Rectal smooth muscle tissue (tissue), 1 donor: Measurements from ENCODE around the gene PXK.
"Not testable (repeated sequence)": the region's sequence is repeated elsewhere in the genome, so short reads cannot be mapped to it uniquely, and the experiment has no call there.

Experiments
- H3K27ac ChIP-seq: one replicate; pipeline ENCODE4 v1.7.0; 2013; ENCODE audit warnings: low read depth, low read length, inconsistent platforms
- H3K27me3 ChIP-seq: one replicate; pipeline ENCODE4 v1.7.0; 2013; ENCODE audit warnings: low read length; ENCODE audit not compliant: control insufficient read depth, insufficient read depth
- H3K36me3 ChIP-seq: one replicate; pipeline ENCODE4 v1.7.0; 2013; ENCODE audit warnings: low read length; ENCODE audit not compliant: control insufficient read depth, insufficient read depth
- H3K4me1 ChIP-seq: one replicate; pipeline ENCODE4 v1.7.0; 2013; ENCODE audit warnings: low read length; ENCODE audit not compliant: control insufficient read depth, insufficient read depth
- H3K4me3 ChIP-seq: one replicate; pipeline ENCODE4 v1.7.0; 2013; ENCODE audit warnings: low read length
- H3K9ac ChIP-seq: one replicate; pipeline ENCODE4 v1.7.0; 2013; ENCODE audit warnings: low read length

PXK gene

DNA sequence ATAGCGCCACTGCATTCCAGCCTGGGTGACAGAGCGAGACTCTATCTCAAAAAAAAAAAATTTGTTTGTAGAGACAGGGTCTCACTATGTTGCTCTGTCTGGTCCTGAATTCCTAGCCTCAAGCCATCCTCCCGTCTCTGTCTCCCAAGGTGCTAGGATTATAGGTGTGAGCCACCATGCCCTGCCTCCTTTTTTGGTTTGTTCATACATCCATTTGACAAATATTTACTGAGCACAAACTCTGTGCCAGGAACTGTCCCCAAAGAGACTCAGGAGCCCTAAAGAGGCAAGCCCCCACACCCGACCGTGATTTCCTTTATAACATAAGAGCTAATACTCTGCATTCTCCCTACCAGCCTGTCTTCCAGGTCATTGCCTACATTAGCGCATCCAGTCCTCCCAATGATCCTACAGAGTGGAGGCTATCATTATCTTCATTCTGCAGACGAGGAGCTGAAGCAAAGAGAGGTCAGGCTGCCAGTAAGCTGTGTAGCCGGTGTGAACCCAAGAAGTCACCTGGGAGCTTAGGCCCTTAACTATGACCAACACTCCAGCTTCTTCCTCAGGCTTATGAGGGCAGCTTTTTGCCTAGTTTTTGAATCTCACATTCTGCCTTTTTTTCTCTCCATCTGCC lies 6.3 kb upstream of the PXK start:
- H3K4me3 ChIP-seq, result no peak overlapping the region
- no peak overlapping the region for H3K9ac ChIP-seq
- H3K36me3 ChIP-seq, result no peaks in the 10 kb centered on the region
- no peak overlapping the region for H3K27ac ChIP-seq
- H3K4me1 ChIP-seq, result peaks cover 3% of the 10 kb centered on the region
- no peaks in the 10 kb centered on the region for H3K27me3 ChIP-seq

DNA sequence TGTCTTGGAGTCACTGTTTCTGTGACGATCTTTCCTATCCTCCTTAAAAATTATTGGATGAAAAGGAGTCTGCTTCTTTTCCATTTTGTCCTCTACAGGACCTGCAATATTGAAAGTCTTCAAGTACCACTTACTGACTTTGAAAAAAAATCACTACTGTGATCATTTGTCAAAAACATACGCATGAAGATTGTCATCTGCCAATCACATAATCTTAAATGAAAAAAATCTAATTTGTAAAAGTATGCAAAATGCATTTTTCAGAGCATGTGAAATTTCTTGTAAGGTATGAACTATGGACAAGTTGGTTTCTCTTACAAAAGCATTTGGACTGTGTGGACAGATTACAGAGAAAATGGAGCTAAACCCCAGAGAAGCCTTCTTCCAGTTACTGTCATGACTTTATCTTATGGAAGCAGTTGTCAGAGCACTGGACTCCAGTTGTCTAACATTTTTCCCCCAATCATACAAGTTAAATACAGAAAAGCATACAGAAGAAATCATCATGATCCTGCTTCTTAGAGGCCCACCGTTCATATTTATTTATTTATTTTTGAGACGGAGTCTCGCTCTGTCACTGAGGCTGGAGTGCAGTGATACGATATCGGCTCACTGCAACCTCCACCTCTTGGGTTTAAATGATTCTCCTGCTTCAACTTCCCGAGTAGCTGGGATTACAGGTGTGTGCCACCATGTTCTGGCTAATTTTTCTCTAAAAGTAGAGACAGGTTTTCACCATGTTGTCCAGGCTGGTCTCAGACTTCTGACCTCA lies 3.4 kb upstream of the PXK start:
- H3K9ac ChIP-seq, result no peak overlapping the region
- H3K4me3 ChIP-seq, result no peak overlapping the region
- no peaks in the 10 kb centered on the region for H3K27me3 ChIP-seq
- H3K27ac ChIP-seq, result no peak overlapping the region
- no peaks in the 10 kb centered on the region for H3K36me3 ChIP-seq
- H3K4me1 ChIP-seq, result peaks cover 3% of the 10 kb centered on the region

DNA sequence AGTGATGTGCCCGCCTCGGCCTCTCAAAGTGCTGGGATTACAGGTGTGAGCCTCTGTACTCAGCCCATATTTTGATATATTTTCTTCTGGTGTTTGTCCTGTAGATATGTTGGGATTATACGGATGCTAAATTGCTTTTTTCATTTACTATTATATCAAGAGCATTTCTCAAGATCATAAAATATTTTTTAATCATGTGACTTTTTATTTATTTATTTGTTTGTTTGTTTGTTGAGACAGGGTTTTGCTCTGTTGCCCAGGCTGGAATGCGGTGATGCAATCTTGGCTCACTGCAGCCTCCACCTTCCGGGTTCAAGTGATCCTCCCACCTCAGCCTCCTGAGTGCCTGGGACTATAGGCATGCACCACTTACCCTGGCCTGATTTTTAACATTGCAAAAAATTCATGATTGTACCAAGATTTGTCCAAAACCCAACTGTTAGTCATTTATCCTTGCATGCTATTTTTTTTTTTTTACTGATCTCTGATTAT lies 2.7 kb upstream of the PXK start:
- Histone ChIP-seq H3K36me3 (no peaks in the 10 kb centered on the region), H3K4me3 (no peak overlapping the region), H3K9ac (no peak overlapping the region), H3K27ac (no peak overlapping the region), H3K27me3 (no peaks in the 10 kb centered on the region), H3K4me1 (peaks cover 5% of the 10 kb centered on the region)

DNA sequence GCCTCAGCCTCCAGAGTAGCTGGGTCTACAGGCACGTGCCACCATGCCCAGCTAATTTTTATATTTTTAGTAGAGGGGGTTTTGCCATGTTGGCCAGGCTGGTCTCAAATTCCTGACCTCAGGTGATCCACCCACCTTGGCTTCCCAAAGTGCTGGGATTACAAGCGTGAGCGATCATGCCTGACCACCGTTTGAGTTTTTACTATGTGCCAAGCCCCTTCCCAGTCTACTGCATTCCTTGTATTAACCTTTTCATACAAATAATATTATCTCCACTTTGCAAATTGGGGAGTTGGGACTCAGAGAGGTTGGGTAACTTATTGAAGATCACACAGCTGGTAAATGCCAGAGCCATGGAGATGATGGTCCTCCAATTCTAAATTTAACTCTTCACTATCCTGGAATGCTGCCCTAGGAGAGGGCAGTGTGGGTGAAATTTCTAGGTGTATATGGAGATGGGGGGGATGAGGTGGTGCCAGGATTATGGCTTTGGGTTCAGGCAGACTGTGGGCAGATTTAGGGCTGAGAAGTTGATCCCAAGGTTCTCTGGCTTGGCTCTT lies 1.0 kb upstream of the PXK start:
- Histone ChIP-seq H3K36me3 (no peaks in the 10 kb centered on the region), H3K27ac (no peak overlapping the region), H3K4me3 (no peak overlapping the region), H3K27me3 (no peaks in the 10 kb centered on the region), H3K4me1 (peaks cover 5% of the 10 kb centered on the region), H3K9ac (no peak overlapping the region)

DNA sequence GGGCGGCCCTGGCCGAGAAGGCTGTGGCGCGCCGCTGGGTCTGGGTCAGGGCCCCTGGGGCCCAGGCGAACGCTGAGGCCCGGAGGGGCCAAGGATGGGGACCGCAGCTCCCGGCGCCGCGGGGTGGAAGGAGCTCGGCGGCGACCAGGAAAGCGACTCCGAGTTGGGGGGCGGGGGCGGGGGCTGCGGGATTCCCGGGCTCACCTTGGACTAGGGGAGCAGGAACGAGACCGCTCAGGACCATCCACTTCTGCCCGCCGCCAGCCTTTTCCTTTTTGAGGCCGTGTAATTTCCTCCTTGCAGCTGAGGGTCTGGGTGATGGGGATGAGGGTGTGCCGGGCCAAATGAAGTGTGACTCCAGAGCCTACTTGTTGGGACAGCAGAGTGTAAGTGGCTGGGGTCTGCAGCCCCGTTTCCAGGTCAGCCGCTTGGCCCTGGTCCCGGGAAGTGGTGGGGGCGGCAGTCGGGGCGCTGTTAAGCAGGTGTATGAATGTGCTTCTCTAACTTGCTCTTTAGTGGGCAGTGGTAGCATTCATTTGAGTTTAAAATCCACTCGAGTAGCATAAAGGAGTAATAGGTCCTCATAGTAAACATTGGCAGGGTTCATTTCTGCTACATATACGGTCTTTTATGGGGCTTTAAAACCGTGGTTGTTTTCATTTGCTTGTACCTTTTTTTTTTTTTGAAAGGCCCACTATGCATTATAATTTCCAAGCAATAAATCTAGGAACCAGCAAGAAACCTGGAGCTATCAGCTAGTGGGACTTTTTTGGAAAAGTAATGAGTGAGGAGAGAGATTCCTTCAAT lies 717 bp downstream of the PXK start:
- Histone ChIP-seq H3K27ac (peak overlapping the region; percentile 43), H3K4me1 (peaks cover 5% of the 10 kb centered on the region), H3K36me3 (no peaks in the 10 kb centered on the region), H3K4me3 (peak overlapping the region; percentile 89), H3K27me3 (no peaks in the 10 kb centered on the region), H3K9ac (no peak overlapping the region)

DNA sequence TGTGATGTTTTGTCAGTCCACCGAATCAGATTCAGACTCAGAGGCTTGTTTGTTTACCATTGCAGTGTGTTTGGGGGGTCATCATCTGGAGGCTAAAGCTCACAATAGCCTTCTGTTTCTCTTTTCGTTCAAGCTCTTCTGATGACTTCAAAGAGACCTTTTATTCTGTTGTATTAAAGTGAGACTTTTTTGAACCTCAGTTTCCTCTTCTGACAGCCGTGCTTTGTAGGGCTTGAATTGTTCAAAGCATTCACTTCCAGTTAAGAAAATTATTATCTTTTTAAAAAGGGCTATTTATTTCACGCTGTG lies 1.3 kb downstream of the PXK start:
- H3K4me3 ChIP-seq, result peak overlapping the region; percentile 89
- H3K4me1 ChIP-seq, result peaks cover 5% of the 10 kb centered on the region
- H3K27ac ChIP-seq, result peak overlapping the region; percentile 43
- H3K27me3 ChIP-seq, result no peaks in the 10 kb centered on the region
- no peaks in the 10 kb centered on the region for H3K36me3 ChIP-seq
- no peak overlapping the region for H3K9ac ChIP-seq

DNA sequence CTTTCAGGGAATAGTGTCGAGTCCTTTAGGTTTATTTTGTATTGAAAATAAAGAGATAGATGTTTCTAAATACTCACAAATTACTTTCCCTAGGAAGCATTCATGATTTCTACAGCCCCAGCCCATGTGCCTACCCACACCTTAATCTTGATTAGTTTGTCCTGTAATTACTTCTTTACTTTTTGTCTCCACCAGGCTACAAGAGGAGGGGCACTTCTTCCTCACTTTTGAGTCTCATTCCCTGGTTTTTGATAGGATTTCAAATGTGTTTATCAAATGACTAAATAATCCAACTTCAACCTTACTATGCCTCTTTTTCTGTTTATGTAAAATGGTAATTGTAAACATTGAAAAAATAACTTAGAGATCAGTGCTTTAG lies 1.8 kb downstream of the PXK start:
- H3K4me3 ChIP-seq, result peak overlapping the region; percentile 89
- H3K27ac ChIP-seq, result peak overlapping the region; percentile 32
- no peak overlapping the region for H3K9ac ChIP-seq
- H3K4me1 ChIP-seq, result peaks cover 5% of the 10 kb centered on the region
- H3K27me3 ChIP-seq, result no peaks in the 10 kb centered on the region
- no peaks in the 10 kb centered on the region for H3K36me3 ChIP-seq

DNA sequence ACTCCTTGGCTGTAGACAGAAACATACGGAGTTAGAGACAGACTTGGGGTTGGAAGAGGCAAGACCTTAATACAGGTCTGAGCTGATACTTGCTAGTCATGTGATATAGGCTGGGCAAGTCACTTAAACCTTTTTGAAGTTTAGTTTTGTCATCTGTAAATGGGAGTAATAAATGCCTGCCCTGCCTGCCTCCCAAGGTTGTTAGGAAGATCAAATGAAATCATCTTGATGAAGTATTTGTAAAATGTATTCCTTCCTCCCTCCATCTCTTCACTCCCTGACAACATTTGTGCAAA lies 2.9 kb downstream of the PXK start:
- H3K36me3 ChIP-seq, result no peaks in the 10 kb centered on the region
- H3K27ac ChIP-seq, result peak overlapping the region; percentile 44
- H3K9ac ChIP-seq, result no peak overlapping the region
- H3K4me1 ChIP-seq, result peaks cover 5% of the 10 kb centered on the region
- H3K4me3 ChIP-seq, result no peak overlapping the region
- no peaks in the 10 kb centered on the region for H3K27me3 ChIP-seq

DNA sequence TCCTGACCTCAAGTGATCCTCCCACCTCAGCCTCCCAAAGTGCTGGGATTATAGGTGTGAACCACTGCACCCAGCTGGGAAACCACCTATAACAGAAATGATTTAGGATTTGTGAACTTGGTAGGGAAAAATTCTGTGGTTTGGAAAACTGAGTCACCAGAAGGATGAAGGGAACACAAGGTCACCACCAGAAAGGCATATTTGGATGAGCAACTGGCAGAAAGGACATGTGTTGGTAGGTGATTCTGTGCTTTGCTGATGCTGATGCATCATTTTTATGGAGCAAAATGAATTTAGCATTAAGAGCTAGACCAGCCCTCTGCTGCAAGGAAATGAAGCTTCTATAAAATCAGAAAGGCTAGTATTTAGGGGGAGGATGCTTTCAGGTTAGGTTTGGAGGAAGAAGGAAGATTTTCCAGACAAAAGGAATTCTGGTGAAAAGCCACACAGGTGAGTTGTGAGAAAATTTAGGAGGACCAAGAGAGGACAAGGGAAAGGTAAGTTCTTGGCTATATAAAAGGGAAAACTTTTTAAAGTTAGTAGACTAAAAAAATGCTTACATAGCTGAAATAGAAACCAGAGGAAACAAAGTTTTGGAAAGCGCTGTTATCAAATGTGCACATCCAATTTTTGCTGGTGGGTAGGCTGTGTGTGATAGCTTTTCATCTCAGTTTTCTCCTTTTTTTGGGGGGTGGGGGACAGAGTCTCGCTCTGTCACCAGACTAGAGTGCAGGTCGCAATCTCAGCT lies 3.6 kb downstream of the PXK start:
- Histone ChIP-seq H3K27me3 (no peaks in the 10 kb centered on the region), H3K9ac (no peak overlapping the region), H3K27ac (no peak overlapping the region), H3K4me1 (peaks cover 5% of the 10 kb centered on the region), H3K4me3 (no peak overlapping the region), H3K36me3 (no peaks in the 10 kb centered on the region)

DNA sequence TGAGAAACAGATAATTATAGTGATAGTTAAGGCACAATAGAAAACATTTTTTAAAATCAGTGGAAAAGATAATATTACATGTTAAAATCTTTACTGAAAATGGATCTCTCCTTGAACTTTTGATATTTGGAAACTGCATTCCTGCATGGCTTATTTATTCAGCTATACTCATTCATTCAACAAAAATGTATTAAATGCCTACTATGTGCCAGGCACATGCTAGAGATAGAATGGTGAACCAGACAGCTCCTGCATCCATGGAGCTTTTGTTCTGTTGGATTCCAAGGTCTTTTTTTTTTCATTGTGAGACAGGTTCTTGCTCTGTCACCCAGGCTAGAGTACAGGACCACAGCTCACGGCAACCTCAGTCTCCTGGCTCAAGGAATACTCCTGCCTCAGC lies 4.5 kb downstream of the PXK start:
- H3K36me3 ChIP-seq, result no peaks in the 10 kb centered on the region
- no peak overlapping the region for H3K9ac ChIP-seq
- no peak overlapping the region for H3K27ac ChIP-seq
- H3K4me3 ChIP-seq, result no peak overlapping the region
- no peaks in the 10 kb centered on the region for H3K27me3 ChIP-seq
- peaks cover 5% of the 10 kb centered on the region for H3K4me1 ChIP-seq

DNA sequence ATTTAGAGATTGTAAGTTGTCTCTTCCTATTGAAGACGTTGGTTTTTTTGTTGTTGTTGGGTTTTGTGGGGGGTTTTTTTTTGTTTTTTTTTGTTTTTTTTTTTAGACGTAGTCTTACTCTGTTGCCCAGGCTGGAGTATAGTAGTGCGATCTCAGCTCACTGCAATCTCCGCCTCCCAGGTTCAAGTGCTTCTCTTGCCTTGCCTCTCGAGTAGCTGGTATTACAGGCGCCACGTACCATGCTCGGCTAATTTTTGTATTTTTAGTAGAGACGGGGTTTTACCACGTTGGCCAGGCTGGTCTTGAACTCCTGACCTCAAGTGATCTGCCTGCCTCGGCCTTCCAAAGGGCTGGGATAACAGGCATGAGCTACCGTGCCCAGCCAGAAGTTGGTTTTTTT lies 6.5 kb downstream of the PXK start:
- H3K9ac ChIP-seq, H3K27ac ChIP-seq, H3K4me3 ChIP-seq, H3K4me1 ChIP-seq, H3K27me3 ChIP-seq, H3K36me3 ChIP-seq: not testable (repeated sequence)

DNA sequence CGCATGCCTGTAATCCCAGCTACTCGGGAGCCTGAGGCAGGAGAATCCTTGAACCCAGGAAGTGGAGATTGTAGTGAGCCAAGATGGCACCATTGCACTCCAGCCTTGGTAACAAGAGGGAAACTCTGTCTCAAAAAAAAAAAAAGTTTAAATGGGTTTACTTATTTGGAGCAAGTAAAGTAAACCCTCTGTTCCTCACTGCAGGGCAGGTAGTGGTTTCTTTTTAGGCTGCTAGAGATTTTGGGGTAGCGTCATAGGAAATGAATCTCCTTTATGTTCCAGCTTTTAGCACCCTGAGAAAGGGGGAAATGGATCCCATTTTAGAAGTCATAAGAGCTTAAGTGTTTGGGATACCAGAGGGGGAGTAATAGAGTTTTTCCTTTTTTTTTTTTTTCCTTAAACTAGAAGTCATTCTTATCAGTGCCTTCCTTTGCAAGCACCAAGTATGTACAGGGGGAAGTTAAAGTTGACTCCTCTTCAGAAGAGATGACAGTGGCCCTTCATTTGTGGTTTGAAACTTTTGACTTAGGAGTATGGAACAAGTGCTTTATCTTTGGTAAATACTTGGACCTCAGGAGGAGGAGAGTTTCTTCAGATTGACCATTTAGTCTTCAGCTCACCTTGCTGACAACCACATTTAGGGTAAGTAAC lies 8.0 kb downstream of the PXK start:
- no peak overlapping the region for H3K4me3 ChIP-seq
- no peaks in the 10 kb centered on the region for H3K36me3 ChIP-seq
- H3K27me3 ChIP-seq, result no peaks in the 10 kb centered on the region
- peaks cover 3% of the 10 kb centered on the region for H3K4me1 ChIP-seq
- no peak overlapping the region for H3K9ac ChIP-seq
- no peak overlapping the region for H3K27ac ChIP-seq
